ENCODE data around the gene GMPPA.

DNA sequence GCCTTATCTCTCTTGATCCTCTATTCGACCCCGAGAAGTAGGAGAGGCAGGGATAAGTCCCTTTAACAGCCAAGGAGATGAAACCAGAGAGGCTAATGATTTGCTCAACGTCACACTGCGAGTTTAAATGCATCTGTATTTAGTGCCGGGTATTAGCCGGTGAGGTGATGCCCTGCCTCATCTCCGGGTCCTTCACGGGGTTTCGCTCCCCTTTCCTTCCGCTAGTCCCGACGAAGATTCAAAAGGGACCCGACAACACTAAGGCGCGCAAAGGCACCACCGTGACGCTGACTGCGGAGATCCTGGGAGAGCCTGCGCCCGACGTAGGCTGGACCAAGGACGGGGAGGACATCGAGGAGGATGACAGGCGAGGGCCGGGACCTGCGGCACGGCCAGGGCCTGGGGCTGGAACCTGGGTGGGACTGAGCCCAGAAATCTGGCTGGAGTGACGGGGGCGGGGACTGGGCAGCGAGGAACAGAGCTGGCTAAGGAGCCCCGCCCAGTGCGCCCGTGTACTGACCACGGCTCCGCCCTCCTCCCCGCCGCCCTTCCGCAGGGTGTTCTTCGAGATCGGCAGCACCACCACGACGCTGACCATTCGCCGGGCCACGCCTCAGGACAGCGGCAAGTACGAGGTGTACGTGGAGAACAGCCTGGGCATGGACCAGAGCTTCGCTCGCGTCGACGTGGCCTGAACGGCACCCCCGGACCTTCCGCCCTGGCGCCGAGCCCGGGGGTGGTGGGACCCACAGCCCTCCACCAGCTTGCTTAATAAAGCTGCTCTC is 1.0 kb upstream of the GMPPA start:
- TF ChIP-seq, protein P1, sequence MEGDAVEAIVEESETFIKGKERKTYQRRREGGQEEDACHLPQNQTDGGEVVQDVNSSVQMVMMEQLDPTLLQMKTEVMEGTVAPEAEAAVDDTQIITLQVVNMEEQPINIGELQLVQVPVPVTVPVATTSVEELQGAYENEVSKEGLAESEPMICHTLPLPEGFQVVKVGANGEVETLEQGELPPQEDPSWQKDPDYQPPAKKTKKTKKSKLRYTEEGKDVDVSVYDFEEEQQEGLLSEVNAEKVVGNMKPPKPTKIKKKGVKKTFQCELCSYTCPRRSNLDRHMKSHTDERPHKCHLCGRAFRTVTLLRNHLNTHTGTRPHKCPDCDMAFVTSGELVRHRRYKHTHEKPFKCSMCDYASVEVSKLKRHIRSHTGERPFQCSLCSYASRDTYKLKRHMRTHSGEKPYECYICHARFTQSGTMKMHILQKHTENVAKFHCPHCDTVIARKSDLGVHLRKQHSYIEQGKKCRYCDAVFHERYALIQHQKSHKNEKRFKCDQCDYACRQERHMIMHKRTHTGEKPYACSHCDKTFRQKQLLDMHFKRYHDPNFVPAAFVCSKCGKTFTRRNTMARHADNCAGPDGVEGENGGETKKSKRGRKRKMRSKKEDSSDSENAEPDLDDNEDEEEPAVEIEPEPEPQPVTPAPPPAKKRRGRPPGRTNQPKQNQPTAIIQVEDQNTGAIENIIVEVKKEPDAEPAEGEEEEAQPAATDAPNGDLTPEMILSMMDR (IDR thresholded peaks at IDR 0.05), result no peak
- TF ChIP-seq SMC3 (IDR thresholded peaks at IDR 0.05) (no peak), ZNF302 (CRISPR knock-in tag; IDR thresholded peaks at IDR 0.05) (no peak), POLR2A (IDR thresholded peaks at IDR 0.05; ENCODE audit: low read length) (peak; percentile 63), ESRRA (IDR thresholded peaks at IDR 0.05; ENCODE audit: borderline replicate concordance, low read length) (no peak), ZSCAN20 (CRISPR knock-in tag; IDR thresholded peaks at IDR 0.05) (no peak), RFX5 (IDR thresholded peaks at IDR 0.05) (no peak)
- TF ChIP-seq, protein P2, sequence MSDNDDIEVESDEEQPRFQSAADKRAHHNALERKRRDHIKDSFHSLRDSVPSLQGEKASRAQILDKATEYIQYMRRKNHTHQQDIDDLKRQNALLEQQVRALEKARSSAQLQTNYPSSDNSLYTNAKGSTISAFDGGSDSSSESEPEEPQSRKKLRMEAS (IDR thresholded peaks at IDR 0.05), result peak; percentile 79
- TF ChIP-seq, protein P3, sequence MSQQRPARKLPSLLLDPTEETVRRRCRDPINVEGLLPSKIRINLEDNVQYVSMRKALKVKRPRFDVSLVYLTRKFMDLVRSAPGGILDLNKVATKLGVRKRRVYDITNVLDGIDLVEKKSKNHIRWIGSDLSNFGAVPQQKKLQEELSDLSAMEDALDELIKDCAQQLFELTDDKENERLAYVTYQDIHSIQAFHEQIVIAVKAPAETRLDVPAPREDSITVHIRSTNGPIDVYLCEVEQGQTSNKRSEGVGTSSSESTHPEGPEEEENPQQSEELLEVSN (IDR thresholded peaks at IDR 0.05; ENCODE audit: borderline replicate concordance, low read depth), result peak; percentile 72

Measured in A549 (cell line).